Measurements from ENCODE around the gene TNRC18.
"Not testable (repeated sequence)": the region's sequence is repeated elsewhere in the genome, so short reads cannot be mapped to it uniquely, and the experiment has no call there.

Gene TNRC18

DNA sequence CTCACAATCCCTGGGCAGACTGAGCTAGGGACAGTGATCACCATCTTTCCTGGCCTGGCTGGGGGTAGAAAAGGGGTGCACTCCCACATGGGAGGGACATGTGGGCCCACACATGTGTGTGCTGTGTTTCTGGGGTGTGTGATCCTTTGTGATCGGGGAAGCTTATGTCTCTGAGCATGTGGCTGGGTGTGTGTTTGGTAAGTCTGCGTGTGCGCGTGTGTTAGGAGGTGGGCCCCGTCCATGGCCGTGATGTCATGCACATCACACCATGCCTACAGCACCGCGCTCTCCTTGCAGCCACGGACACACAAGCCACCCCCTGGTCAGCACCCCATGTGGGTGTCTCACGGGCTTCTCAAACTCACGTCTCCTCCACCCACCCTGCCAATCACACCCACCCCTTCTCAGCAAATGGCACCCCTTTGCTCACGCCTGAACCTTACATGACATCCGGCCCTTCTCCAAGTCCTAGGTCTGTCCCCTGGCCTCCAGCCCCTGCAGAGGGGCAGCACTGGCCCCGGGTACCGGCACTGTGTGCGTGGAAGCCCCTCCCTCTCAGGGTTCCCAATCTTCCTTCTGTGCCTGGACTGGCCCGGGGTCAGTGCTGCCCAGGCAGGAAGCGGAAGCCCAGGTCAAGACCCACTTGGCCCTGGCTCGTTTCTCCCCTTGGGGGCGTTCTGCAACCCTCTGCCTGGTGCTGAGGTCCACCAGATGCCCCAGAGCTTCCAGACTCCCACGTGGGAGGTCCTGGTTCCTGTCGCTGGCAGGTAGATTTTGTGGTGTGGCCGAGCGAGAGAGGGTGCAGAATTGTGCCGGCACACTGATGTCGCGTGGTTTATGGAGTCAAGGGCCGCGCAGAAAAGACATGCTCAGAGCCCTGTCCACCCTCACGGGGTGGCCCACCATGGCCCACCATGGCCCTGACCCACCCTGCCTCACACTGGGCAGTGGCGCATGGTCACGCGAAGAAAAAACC lies 128.3 kb downstream of the TNRC18 start:
- TF ChIP-seq, protein P1, sequence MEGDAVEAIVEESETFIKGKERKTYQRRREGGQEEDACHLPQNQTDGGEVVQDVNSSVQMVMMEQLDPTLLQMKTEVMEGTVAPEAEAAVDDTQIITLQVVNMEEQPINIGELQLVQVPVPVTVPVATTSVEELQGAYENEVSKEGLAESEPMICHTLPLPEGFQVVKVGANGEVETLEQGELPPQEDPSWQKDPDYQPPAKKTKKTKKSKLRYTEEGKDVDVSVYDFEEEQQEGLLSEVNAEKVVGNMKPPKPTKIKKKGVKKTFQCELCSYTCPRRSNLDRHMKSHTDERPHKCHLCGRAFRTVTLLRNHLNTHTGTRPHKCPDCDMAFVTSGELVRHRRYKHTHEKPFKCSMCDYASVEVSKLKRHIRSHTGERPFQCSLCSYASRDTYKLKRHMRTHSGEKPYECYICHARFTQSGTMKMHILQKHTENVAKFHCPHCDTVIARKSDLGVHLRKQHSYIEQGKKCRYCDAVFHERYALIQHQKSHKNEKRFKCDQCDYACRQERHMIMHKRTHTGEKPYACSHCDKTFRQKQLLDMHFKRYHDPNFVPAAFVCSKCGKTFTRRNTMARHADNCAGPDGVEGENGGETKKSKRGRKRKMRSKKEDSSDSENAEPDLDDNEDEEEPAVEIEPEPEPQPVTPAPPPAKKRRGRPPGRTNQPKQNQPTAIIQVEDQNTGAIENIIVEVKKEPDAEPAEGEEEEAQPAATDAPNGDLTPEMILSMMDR (IDR thresholded peaks at IDR 0.05; ENCODE audit: extremely low read depth, insufficient read depth, missing control alignments): no peak
- no peak for DNase-seq (ENCODE audit: low spot score)
- in situ Hi-C loops (cut with MboI; ENCODE audit: low pct_unique_long_range_greater_than_20kb, low sequenced_read_pairs, unreplicated experiment): no loop called here

DNA sequence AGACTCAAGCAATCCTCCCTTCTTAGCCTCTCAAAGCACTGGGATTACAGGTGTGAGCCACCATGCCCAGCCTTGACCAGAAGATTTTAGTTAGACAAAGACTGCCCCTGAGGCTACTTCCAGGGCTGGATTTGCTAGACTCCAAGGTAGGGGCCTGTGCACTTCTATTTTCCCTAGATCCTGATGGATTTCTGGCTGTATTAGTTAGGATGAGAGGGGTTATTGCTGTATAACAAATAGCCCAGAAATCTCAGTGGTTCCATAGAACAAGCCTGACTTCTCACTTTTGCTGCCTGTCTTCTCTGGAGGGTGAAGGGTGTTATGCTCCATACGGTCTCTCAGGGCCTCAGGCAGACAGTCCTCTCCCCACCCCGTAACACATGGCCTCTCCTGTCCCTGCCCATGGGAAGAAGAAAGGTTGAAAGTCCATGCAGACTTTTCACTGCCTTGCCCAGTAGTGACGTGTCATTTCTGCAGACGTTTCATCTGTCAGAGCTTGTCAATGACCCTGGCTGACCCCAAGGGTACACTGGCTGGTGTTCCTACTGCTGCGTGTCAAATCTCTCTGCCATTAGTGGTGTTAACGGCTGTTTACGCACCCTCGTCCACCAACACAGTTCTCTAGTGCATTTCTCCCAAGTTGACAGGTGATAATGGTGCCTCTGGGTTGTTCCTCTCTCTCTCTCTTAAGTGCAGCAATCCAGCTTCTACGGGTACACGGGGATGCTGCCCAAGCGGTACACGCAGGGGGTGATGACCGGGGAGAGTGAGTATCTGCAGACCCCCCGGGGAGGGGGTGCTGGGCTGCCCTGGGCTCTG lies 129.3 kb downstream of the TNRC18 start:
- in situ Hi-C loops (cut with MboI; ENCODE audit: low pct_unique_long_range_greater_than_20kb, low sequenced_read_pairs, unreplicated experiment): no loop called here
- TF ChIP-seq, protein P1 (IDR thresholded peaks at IDR 0.05; ENCODE audit: extremely low read depth, insufficient read depth, missing control alignments): no peak
- DNase-seq (ENCODE audit: low spot score): no peak

DNA sequence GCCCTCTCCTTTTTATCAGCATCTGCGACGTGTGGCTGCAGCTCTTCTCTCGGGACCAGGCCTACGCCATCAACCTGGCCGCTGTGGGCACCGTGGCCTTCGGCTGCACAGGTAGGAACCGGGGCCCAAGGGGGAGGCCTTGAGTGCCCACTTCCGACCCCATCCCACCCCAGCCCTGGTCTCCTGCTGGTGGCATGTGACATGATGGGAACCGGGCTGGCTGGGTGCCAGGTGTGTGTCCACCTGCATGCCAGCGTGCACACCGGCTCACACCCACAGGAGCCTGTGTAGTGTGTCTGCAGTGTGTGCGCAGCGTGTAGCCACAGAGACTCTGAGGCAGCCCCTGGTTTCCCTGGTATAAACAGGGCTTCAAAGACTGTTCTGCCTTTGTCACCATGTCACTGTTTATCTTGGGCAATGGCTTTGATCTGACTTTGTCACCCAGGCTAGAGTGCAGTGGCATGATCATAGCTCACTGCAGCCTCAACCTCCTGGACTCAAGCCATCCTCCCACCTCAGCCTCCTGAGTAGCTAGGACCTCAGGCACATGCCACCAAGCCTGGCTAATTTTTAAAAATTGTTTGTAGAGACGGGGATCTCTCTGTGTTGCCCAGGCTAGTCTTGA lies 131.8 kb downstream of the TNRC18 start:
- in situ Hi-C loops (cut with MboI; ENCODE audit: low pct_unique_long_range_greater_than_20kb, low sequenced_read_pairs, unreplicated experiment); DNase-seq (ENCODE audit: low spot score): not testable (repeated sequence)

DNA sequence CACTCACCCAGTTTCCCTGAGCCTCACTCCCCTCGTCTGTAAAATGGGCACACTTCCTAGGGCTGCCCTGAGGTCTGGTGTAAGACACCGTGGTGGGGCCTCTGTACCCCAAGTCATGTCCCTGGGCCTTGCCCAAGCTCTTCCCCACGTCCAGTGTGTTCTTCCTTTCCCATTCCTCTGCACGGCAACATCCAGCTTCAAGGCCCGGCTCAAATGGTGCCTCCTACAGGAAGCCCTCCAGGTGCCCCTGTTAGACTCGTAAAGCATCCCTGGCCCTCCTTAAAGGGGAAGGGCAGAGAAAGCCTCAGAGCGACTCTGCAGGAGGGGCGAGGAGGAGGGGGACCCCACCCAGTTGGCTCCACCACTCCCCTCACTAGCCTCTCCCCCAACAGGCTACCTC lies 132.3 kb downstream of the TNRC18 start:
- DNase-seq (ENCODE audit: low spot score): no peak
- in situ Hi-C loops (cut with MboI; ENCODE audit: low pct_unique_long_range_greater_than_20kb, low sequenced_read_pairs, unreplicated experiment): no loop called here
- TF ChIP-seq, protein P1 (IDR thresholded peaks at IDR 0.05; ENCODE audit: extremely low read depth, insufficient read depth, missing control alignments): no peak

DNA sequence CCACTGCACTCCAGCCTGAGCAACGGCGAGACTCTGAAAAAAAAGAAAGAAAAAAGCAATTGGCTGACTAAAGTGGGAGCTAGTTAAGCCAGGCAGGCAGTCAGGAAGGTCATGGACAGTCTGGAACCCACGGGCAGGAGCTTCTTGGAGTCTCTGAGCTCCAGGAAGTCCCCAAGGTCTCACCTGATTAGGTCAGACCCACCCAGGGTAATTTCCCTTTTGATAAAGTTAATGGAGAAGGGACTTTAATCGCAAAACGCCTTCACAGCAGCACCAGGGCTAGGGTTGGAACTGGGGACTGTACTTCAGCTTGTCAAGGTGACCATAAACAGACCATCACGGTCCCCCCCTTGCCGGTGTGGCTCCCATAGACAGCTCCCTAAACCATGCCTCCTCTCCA lies 134.3 kb downstream of the TNRC18 start:
- in situ Hi-C loops (cut with MboI; ENCODE audit: low pct_unique_long_range_greater_than_20kb, low sequenced_read_pairs, unreplicated experiment): no loop called here
- DNase-seq (ENCODE audit: low spot score): no peak
- TF ChIP-seq, protein P1 (IDR thresholded peaks at IDR 0.05; ENCODE audit: extremely low read depth, insufficient read depth, missing control alignments): no peak

DNA sequence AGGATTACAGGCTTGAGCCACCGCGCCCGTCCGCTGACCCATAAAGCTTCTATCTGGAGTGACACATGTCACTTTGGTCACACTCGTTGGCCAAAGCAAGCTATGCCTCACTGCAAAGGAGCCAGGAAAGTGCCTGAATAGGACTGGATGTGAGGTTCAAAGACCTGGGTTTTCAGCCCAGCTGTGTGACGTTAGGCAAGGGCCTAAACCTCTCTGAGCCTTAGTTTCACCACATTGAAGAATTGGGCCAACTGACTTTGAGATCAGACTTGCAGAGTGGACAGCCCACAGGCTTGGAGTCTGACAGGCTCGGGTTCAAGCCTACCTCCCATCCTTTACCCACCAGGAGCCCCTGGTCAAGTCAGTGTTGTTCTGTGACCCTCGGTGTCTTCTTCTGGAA lies 135.1 kb downstream of the TNRC18 start:
- in situ Hi-C loops (cut with MboI; ENCODE audit: low pct_unique_long_range_greater_than_20kb, low sequenced_read_pairs, unreplicated experiment); DNase-seq (ENCODE audit: low spot score): not testable (repeated sequence)

DNA sequence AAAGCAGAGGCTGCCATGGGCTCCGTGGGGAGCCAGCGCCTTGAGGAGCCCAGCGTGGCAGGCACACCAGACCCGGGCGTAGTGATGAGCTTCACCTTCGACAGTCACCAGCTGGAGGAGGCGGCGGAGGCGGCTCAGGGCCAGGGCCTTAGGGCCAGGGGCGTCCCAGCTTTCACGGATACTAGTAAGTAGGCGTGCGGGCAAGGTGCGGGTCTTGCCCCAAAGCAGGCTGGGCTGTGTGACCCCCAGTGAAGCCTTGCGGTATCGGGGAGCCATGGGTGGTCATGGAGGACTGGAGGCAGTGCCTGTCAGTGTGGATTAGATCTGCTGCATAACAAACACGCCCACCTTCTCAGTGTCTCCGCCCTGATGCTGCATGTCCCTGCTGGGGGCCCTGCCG lies 135.8 kb downstream of the TNRC18 start:
- DNase-seq (ENCODE audit: low spot score): no peak
- TF ChIP-seq, protein P1 (IDR thresholded peaks at IDR 0.05; ENCODE audit: extremely low read depth, insufficient read depth, missing control alignments): no peak
- in situ Hi-C loops (cut with MboI; ENCODE audit: low pct_unique_long_range_greater_than_20kb, low sequenced_read_pairs, unreplicated experiment): no loop called here

DNA sequence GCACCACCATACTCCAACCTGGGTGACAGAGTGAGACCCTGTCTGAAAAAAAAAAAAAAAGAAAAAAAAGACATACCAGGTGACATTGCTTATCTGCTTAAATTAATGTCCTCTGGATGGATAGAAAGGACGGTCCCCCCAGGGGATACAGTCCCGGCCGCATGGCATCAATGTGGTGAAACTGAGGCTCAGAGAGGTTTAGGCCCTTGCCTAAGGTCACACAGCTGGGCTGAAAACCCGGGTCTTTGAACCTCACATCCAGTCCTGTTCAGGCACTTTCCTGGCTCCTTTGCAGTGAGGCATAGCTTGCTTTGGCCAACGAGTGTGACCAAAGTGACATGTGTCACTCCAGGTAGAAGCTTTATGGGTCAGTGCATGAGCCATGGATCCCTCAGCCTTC lies 136.3 kb downstream of the TNRC18 start:
- DNase-seq (ENCODE audit: low spot score); in situ Hi-C loops (cut with MboI; ENCODE audit: low pct_unique_long_range_greater_than_20kb, low sequenced_read_pairs, unreplicated experiment): not testable (repeated sequence)

Data from GM13977 (cell line).